Thoracic aorta (tissue), 2 donors: ENCODE measurements around the gene RHOU. TPM values are rescaled to one million over a fixed set of nuclear protein-coding genes. Genes with fewer than 3 reads are reported as not detected.

Source experiments
- ATAC-seq: fragments of 150-250 bp; one replicate; pipeline ENCODE4 v1.8.0; 2017; ENCODE audit warnings: low read depth; ENCODE audit not compliant: insufficient number of reproducible peaks, low FRiP score
- DNase-seq: peaks from one replicate; pipeline ENCODE4 v3.0.0-alpha.2; 2020; ENCODE audit warnings: low spot score
- H3K27ac ChIP-seq, 2 donors: fragments of 200-600 bp; sonication (generic); 1 replicate in 1 of 2; 2 replicates in 1 of 2; pipeline ENCODE4 v1.5.1; 2016; ENCODE audit warnings: mild to moderate bottlenecking in 2 of 2, moderate library complexity in 2 of 2
- H3K27me3 ChIP-seq: fragments of 200-600 bp; sonication (generic); replicated peaks from 2 replicates; pipeline ENCODE4 v1.6.0; 2016; ENCODE audit warnings: mild to moderate bottlenecking; ENCODE audit not compliant: insufficient read depth
- H3K36me3 ChIP-seq: fragments of 200-600 bp; sonication (generic); one replicate; pipeline ENCODE4 v1.5.1; 2016
- H3K4me1 ChIP-seq, 2 donors: fragments of 200-600 bp; sonication (generic); 1 replicate in 1 of 2; 2 replicates in 1 of 2; pipeline versions ENCODE4 v1.5.1 to v1.6.0; 2016; ENCODE audit warnings: low read depth in 2 of 2, mild to moderate bottlenecking in 1 of 2; ENCODE audit not compliant: control insufficient read depth in 1 of 2
- H3K4me3 ChIP-seq: fragments of 200-600 bp; sonication (generic); 2 replicates; pipeline ENCODE4 v1.5.1; 2016; ENCODE audit warnings: mild to moderate bottlenecking
- H3K9me3 ChIP-seq: fragments of 200-600 bp; sonication (generic); 2 replicates; pipeline ENCODE4 v1.5.1; 2016
- total RNA-seq, 2 donors: library from RNA; depleted of rRNA; stranded (reverse); fragments of >200 nt; gene quantifications; one replicate each; pipeline versions ENCODE4 v1.1.0 to v1.2.3, GENCODE V29; 2016
- TF ChIP-seq, protein P1 (sequence below): fragments of 200-600 bp; sonication (generic); IDR thresholded peaks from one replicate; pipeline ENCODE4 v1.5.1; 2019; ENCODE audit warnings: antibody characterized with exemption

The RHOU gene
- total RNA-seq, 2 donors from 2014 or later = 23.0 to 37.7 TPM

DNA sequence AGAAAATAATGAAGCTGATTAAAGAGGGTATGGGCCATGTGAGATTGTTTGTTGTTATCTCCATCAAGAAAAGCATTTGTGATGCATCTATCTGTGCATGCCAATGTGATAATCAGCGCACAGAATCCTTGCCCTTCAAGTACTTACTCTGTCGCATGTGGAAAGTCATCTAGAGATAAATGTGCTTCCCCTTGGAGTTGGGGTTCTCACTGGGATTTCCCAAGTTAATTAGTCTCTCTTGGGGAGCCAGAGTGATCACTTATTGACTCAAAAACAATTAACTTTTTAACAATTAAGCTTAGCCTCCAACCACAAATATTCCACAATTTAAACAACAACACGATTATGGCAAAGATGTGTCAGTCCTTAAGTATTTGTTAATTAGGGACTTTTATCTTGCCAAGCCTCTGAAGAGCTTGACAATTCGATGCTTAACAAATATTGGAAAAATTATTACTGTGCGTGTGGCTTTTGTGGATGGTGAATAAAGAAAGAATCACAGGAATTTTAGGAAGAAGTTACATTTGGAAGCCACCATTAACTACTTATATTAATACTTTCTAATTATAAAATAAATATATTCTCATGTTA lies 17.5 kb downstream of the RHOU start:
- Histone ChIP-seq H3K9me3 (no peaks in the 10 kb centered on the region), H3K4me1 (peaks cover 9 to 17% of the 10 kb centered on the region in 2 donors), H3K27ac (no peak overlapping the region), H3K4me3 (no peak overlapping the region), H3K27me3 (no peaks in the 10 kb centered on the region), H3K36me3 (no peaks in the 10 kb centered on the region)
- ATAC-seq (no peak), DNase-seq (no peak)
- TF ChIP-seq, protein P1, sequence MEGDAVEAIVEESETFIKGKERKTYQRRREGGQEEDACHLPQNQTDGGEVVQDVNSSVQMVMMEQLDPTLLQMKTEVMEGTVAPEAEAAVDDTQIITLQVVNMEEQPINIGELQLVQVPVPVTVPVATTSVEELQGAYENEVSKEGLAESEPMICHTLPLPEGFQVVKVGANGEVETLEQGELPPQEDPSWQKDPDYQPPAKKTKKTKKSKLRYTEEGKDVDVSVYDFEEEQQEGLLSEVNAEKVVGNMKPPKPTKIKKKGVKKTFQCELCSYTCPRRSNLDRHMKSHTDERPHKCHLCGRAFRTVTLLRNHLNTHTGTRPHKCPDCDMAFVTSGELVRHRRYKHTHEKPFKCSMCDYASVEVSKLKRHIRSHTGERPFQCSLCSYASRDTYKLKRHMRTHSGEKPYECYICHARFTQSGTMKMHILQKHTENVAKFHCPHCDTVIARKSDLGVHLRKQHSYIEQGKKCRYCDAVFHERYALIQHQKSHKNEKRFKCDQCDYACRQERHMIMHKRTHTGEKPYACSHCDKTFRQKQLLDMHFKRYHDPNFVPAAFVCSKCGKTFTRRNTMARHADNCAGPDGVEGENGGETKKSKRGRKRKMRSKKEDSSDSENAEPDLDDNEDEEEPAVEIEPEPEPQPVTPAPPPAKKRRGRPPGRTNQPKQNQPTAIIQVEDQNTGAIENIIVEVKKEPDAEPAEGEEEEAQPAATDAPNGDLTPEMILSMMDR = no peak

DNA sequence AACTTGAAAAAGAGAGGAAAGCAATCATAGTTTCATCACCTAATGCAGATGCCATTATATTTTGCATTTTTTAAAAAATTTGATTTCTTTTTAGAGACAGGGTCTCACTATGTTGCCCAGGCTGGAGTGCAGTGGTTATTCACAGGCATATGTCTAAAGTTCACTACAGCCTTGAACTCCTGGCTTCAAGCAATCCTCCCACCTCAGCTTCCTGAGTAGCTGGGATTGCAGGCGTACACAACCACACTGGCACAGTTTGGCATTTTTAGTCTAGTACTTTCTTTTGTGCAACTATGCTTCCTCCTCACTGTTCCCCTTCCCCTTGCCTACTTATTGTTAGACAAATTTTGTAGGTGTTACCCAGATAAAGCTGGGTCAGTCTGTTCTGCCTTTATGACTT lies 18.0 kb downstream of the RHOU start:
- H3K9me3 ChIP-seq = no peaks in the 10 kb centered on the region
- H3K36me3 ChIP-seq = no peaks in the 10 kb centered on the region
- H3K27me3 ChIP-seq = no peaks in the 10 kb centered on the region
- peaks cover 9 to 17% of the 10 kb centered on the region in 2 donors for H3K4me1 ChIP-seq
- ATAC-seq (no peak), DNase-seq (no peak)
- no peak overlapping the region for H3K27ac ChIP-seq
- H3K4me3 ChIP-seq = no peak overlapping the region
- TF ChIP-seq, protein P1 = no peak

DNA sequence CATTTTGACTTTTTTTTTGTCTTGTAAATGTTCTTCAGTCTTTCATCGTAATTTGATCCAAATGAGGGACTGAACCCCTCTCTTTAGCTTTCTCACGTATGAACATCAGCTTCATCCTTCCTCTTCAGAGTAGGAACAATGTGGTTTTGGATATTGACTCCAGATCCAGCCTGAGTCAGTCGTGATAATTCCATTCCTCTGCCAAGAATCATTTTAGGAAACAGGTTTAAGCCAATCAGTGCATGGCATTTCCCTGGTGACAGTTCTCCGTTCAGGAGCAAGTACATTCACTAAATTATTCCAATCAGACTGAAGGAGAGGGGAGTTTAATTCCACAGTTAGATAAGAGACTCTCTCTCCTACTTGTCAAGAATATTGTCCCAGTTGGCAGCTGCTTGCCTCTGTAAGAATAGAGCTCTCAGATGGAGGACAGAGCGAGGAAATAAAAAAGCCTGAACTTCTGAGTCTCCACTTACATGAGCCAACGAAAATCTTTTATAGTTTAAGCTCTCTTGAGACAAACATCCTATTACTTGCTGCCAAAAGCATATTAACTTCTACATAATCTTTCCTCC lies 18.6 kb downstream of the RHOU start:
- DNase-seq (no peak), ATAC-seq (no peak)
- TF ChIP-seq, protein P1 = no peak
- Histone ChIP-seq H3K27ac (no peak overlapping the region), H3K27me3 (no peaks in the 10 kb centered on the region), H3K4me3 (peak overlapping the region; percentile 6), H3K36me3 (no peaks in the 10 kb centered on the region), H3K9me3 (no peaks in the 10 kb centered on the region), H3K4me1 (peaks cover 9 to 17% of the 10 kb centered on the region in 2 donors)

DNA sequence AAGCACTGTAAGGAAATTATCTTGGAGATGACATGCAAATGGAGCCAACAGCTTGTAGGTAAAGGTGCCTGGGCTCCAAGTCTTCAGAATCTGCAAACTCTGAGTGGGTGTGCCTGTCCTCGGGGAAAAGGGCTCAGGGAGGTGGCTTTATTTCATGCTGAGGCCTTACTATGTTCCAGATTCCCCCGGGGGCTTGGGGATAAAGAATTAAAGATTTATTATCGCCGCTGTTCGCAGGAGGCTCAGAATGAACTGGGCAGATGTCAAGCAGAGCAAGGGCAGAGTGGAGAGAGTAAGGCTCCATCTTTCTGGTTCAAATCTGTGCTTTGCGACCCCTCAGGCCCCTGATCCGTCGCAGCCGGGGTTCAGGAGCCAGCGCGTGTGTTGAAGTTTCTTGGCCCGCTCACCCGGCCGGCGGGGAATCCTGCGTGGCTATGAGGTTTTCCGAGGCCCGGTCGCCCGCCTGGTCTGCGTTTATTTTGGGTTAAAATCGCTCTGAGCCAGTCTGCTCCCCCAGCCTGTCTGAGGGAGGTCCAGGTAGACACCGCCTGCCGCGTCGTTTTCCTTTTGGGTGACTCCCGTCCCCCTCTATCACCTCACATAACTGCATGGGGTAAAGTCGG lies 19.5 kb downstream of the RHOU start:
- Histone ChIP-seq H3K27me3 (no peaks in the 10 kb centered on the region), H3K4me3 (no peak overlapping the region), H3K4me1 (peaks cover 9 to 17% of the 10 kb centered on the region in 2 donors), H3K9me3 (no peaks in the 10 kb centered on the region), H3K36me3 (no peaks in the 10 kb centered on the region), H3K27ac (no peak overlapping the region)
- TF ChIP-seq, protein P1 = no peak
- DNase-seq = no peak
- ATAC-seq = no peak

DNA sequence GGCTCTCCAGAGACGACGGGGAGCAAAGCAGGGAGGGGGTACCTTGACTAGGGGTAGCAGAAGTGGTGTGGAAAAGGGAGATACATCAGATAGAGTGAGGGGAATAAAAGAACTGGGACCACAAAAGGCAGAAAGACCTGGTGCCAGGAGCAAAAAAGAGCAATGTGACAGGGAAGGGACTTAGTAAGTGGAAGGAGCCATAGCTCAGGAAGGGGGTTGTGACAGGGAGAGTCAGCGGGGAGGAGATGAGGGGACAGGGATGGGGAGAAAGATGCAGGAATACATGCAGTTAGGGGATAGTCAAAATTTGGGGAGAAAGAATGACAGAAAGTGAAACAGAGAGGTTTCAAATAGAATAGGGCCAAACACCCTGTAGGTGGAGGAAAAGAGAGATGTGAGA lies 20.5 kb downstream of the RHOU start:
- no peak for ATAC-seq
- TF ChIP-seq, protein P1 = no peak
- Histone ChIP-seq H3K27ac (no peak overlapping the region), H3K4me3 (no peak overlapping the region), H3K9me3 (no peaks in the 10 kb centered on the region), H3K4me1 (peaks cover 9 to 17% of the 10 kb centered on the region in 2 donors), H3K27me3 (no peaks in the 10 kb centered on the region), H3K36me3 (no peaks in the 10 kb centered on the region)
- no peak for DNase-seq
